ENCODE data around the gene CCDC110. TPM values are rescaled to one million over a fixed set of nuclear protein-coding genes. Genes with fewer than 3 reads are reported as not detected.

The CCDC110 gene
- total and polyA plus RNA-seq, 7 donors: 0.07 to 7.0 (median 0.65) TPM

DNA sequence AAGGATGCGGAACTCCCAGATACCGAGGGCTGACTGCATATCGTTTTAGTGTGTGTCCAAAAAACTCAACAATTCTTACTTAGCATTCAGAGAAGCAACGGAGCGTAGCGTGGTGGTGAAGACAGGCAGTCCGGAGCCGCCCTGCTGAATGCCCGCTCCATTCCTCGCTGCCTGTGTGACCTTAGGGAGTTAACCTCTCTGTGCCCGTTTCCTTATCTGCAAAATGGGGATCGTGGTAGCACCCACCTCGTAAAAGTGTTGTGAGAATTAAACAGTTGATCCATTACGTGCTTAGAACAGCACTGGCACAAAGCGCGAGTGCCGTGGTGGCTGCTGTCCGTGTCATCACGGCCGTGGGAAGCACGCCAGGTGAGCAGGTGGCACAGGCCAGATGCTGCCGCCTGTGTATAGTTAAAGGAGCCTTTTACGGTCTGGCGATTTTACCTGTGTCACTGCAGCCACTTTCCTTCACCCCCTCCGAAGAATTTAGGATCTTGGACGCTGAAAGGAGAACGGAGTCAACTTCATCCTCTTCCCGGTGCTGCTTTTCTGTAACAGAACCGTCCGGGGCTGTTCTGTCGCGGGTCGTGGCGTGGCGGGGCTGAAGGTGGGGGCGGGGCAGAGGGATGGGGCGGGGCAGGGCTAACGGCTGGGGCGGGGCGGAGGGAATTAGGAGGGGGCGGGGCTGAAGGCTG lies 885 bp downstream of the CCDC110 start:
- 2 to 3% (median 2%) methylated on average over 36 to 41 of the region's 41 CpGs for WGBS, 3 donors
- TF ChIP-seq, protein P1, sequence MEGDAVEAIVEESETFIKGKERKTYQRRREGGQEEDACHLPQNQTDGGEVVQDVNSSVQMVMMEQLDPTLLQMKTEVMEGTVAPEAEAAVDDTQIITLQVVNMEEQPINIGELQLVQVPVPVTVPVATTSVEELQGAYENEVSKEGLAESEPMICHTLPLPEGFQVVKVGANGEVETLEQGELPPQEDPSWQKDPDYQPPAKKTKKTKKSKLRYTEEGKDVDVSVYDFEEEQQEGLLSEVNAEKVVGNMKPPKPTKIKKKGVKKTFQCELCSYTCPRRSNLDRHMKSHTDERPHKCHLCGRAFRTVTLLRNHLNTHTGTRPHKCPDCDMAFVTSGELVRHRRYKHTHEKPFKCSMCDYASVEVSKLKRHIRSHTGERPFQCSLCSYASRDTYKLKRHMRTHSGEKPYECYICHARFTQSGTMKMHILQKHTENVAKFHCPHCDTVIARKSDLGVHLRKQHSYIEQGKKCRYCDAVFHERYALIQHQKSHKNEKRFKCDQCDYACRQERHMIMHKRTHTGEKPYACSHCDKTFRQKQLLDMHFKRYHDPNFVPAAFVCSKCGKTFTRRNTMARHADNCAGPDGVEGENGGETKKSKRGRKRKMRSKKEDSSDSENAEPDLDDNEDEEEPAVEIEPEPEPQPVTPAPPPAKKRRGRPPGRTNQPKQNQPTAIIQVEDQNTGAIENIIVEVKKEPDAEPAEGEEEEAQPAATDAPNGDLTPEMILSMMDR (IDR thresholded peaks at IDR 0.05): no peak
- Histone ChIP-seq H3K27me3 (ENCODE audit: insufficient read depth in 3 of 3, low read length in 2 of 3) (no peaks in the 10 kb centered on the region), H3K9me3 (no peaks in the 10 kb centered on the region), H3K27ac (peak overlapping the region; percentile 81), H3K36me3 (ENCODE audit: insufficient read depth in 1 of 2, low read depth in 1 of 2) (no peaks in the 10 kb centered on the region), H3K4me1 (no peaks in the 10 kb centered on the region), H3K4me3 (peak overlapping the region; percentile 77)
- ATAC-seq (peak; percentile 35 to 71 (median 55)), DNase-seq (peak; percentile 74 to 88)
- intact Hi-C loops (cut with DNase I): loop anchor here (2.0 to 5.0 kb wide), 3 partner anchors 122 to 567 kb away; no protein-coding TSS in a partner anchor

DNA sequence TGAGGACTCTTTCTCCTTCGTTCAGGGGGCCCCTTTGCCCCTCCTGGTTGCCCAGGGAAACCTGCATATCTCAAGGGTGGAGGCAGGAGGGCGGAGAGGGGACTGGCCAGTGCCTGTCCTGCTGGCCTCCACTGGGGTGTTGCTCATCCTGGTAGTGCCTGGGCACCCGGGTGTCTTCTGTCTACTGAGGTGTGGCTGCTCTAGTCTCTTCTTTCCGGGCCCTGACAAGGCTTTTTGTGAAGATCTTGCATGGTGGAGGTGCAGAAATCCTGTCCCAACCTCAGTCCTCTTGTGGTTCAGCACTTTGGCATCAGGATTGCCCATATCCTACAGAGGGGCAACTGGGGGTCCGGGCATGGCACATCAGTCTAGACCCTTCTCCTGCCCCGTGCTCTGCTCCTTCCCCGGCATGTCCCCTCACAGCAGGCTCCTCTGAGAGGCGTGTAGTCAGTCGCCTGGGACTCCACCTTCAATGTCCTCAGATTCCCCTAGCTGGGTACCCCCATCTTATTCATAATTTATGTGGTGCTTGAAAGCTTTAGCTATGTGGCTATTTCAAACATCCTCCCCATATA lies 1.9 kb downstream of the CCDC110 start:
- H3K36me3 ChIP-seq (ENCODE audit: insufficient read depth in 1 of 2, low read depth in 1 of 2): no peaks in the 10 kb centered on the region
- no peak for DNase-seq
- H3K27me3 ChIP-seq (ENCODE audit: insufficient read depth in 3 of 3, low read length in 2 of 3): no peaks in the 10 kb centered on the region
- H3K27ac ChIP-seq: peak overlapping the region; percentile 81
- no peaks in the 10 kb centered on the region for H3K9me3 ChIP-seq
- ATAC-seq: no peak
- 61 to 76% (median 65%) methylated on average over 9 of the region's 9 CpGs for WGBS, 3 donors
- intact Hi-C loops (cut with DNase I): loop anchor here (2.0 to 5.0 kb wide), 4 partner anchors 42 to 568 kb away; partner anchors contain the start of gene UFSP2 (in 2 of the 2)
- no peak overlapping the region for H3K4me3 ChIP-seq
- TF ChIP-seq, protein P1 (IDR thresholded peaks at IDR 0.05): no peak
- no peaks in the 10 kb centered on the region for H3K4me1 ChIP-seq

DNA sequence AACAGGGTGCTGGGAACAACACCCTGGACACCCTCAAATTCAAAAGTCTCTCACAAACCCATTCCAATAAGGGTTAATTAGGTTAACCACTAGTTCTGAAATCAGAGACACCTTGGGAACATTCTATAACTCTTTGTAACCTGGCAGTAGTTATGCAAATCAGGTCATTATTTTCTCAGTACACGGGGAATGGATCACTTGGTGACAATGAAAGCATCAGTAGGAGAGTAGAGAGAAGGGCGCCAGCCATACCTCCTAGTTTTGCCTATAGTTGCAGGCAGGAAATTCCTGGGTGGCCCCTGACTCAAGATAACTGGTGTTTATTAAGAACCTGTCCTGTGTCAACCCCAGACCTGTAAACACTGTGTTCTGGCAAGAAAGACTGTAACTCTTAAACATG lies 2.5 kb downstream of the CCDC110 start:
- H3K36me3 ChIP-seq (ENCODE audit: insufficient read depth in 1 of 2, low read depth in 1 of 2): no peaks in the 10 kb centered on the region
- H3K27ac ChIP-seq: no peak overlapping the region
- no peaks in the 10 kb centered on the region for H3K9me3 ChIP-seq
- H3K4me1 ChIP-seq: no peaks in the 10 kb centered on the region
- 78 to 82% (median 81%) methylated on average over 2 of the region's 2 CpGs for WGBS, 3 donors
- TF ChIP-seq, protein P1 (IDR thresholded peaks at IDR 0.05): no peak
- H3K4me3 ChIP-seq: no peak overlapping the region
- intact Hi-C loops (cut with DNase I): loop anchor here (5.0 kb wide), 1 partner anchor 42 kb away; the partner anchor contains the start of gene UFSP2 (in 2 of the 2)
- ATAC-seq (no peak), DNase-seq (no peak)
- H3K27me3 ChIP-seq (ENCODE audit: insufficient read depth in 3 of 3, low read length in 2 of 3): no peaks in the 10 kb centered on the region

DNA sequence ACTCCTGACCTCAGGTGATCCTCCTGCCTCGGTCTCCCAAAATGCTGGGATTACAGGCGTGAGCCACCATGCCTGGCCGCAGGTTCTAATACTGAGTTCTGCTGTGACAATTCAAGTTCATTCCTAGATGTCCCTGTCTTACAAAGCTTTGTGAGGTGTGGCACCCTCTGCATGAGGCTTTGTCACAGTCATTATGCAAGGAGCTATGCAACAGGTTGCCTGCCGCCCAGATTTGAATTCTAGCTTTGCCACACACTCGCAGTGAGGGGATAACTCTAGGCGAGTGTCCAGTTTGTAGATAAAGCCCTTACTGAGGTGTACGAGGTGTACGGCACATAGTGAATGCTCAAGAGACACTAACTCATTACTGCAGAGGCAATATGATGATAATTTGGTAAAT lies 3.5 kb downstream of the CCDC110 start:
- WGBS, 3 donors: 86 to 88% (median 88%) methylated on average over 8 of the region's 8 CpGs
- H3K4me1 ChIP-seq: no peaks in the 10 kb centered on the region
- H3K27me3 ChIP-seq (ENCODE audit: insufficient read depth in 3 of 3, low read length in 2 of 3): no peaks in the 10 kb centered on the region
- intact Hi-C loops (cut with DNase I): loop anchor here (5.0 kb wide), 1 partner anchor 41 kb away; the partner anchor contains the start of gene UFSP2 (in 2 of the 2)
- ATAC-seq (no peak), DNase-seq (no peak)
- no peaks in the 10 kb centered on the region for H3K36me3 ChIP-seq (ENCODE audit: insufficient read depth in 1 of 2, low read depth in 1 of 2)
- H3K4me3 ChIP-seq: no peak overlapping the region
- TF ChIP-seq, protein P1 (IDR thresholded peaks at IDR 0.05): no peak
- H3K27ac ChIP-seq: no peak overlapping the region
- H3K9me3 ChIP-seq: no peaks in the 10 kb centered on the region

Data from psoas muscle (tissue), 8 donors.